Measurements from ENCODE around the gene GUK1. TPM values are rescaled to one million over a fixed set of nuclear protein-coding genes. Genes with fewer than 3 reads are reported as not detected.
"Not testable (repeated sequence)": the region's sequence is repeated elsewhere in the genome, so short reads cannot be mapped to it uniquely, and the experiment has no call there.

Gene GUK1
- total RNA-seq, 1 donor from 2014 or later: 143 TPM

DNA sequence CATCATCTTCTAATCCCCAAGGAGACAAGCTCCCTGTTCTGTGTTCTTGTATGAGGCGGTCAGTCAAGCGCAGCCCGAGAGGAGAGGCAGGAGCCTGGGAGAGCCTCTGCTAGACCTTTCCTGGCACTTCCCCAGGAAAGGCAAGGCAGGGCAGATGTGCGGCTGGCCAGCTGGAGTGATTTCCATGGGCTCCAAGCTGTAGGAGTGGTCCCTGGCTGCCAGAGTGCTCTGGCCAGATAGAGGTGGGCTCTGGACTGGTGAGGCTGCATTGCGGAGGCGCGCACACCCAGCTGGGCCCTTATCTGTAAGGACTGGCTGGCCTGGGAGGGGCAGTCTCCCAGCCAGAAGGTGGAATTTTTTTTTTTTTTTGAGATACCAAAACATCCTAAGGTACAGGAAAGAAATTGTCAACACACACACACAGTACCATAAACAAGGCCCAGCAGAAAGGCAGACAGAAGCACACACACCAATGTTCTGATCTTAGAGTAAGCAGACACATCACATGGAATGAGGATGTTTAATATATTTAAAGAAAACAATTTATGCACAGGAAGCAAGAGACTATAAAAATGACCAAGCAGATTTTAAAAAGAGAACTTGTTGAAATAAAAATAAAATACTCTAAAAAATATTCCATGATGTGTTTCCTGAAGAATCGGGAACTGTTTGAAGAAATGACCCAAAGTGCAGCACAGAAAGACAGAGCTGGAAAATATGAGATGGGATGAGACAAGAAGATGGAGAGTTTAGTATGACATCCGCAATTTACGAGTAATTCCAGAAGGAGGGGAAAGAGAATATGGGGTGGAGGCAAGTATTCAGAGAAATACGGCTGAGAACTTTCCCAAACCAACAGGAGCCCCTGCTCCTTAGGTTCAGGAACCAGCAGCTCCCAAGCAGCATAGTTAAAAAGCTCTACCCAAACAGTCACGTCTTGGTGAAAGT lies 38.9 kb downstream of the GUK1 start:
- ATAC-seq (ENCODE audit: poor library complexity): no peak
- DNase-seq: no peak
- intact Hi-C loops (cut with DNase I): no loop called here

- intact Hi-C loops (cut with DNase I): no loop called here
- DNase-seq: no peak
- no peak for ATAC-seq (ENCODE audit: poor library complexity)
Observed at GRCh38 chr1:228180271-228180958, 40.3 kb downstream of the GUK1 start.

- intact Hi-C loops (cut with DNase I): no loop called here
- ATAC-seq (ENCODE audit: poor library complexity) (no peak), DNase-seq (no peak)
Observed at GRCh38 chr1:228180959-228181644, 41.0 kb downstream of the GUK1 start.

DNA sequence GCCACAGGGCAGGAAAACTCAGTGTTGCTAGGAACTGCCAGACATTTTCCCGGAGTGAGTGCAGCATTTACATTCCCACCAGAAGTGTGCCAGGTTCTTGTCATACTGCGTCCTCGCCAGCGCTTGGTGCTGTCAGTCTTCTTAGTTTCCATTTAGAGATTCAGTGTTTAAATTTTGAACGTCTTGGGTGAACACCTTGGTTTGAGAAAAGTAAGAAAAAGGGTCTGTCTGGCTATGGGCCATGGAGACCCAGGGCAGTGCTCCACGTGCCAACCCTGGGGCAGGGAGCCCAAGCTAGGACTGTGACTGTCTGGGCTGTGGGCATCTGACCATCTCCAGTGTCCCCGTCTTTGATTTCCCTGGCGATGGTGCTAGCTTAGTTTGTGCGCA lies 41.6 kb downstream of the GUK1 start:
- intact Hi-C loops (cut with DNase I): no loop called here
- DNase-seq: no peak
- ATAC-seq (ENCODE audit: poor library complexity): peak; percentile 20

DNA sequence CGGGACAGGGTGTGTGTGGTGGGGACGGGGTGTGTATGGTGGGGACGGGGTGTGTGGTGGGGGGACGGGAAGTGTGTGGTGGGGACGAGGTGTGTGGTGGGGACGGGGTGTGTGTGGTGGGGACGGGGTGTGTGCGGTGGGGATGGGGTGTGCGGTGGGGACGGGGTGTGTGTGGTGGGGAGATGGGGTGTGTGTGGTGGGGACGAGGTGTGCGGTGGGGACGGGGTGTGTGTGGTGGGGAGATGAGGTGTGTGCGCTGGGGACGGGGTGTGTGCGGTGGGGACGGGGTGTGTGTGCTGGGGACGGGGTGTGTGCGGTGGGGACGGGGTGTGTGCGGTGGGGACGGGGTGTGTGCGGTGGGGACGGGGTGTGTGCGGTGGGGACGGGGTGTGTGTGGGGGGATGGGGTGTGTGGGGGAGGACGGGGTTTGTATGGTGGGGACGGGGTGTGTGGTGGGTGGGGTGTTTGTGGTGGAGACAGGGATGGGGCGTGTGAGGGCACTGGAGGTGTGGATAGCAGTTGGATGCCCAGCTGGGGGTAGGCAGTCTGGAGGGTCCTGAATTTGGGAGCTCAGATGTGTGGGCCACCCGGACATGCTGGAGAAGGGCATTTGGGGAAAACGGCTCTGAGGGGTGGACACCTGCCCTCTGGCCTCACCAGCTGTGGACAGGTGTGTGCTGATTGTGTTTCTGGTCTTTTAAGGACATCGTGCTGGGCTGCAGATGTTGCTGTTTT lies 42.4 kb downstream of the GUK1 start:
- intact Hi-C loops (cut with DNase I): no loop called here
- DNase-seq: no peak
- no peak for ATAC-seq (ENCODE audit: poor library complexity)

GRCh38 chr1:228184152-228184551 lies 44.1 kb downstream of the GUK1 start:
- intact Hi-C loops (cut with DNase I): no loop called here
- ATAC-seq (ENCODE audit: poor library complexity): no peak

GRCh38 chr1:228185641-228185965 lies 45.5 kb downstream of the GUK1 start:
- intact Hi-C loops (cut with DNase I): no loop called here
- DNase-seq (no peak), ATAC-seq (ENCODE audit: poor library complexity) (no peak)

More at GRCh38 chr1:228184152-228184551, 44.1 kb downstream of the GUK1 start:
- no peak for DNase-seq

- intact Hi-C loops (cut with DNase I); ATAC-seq (ENCODE audit: poor library complexity): not testable (repeated sequence)
Observed at GRCh38 chr1:228188249-228188648, 48.2 kb downstream of the GUK1 start.

GRCh38 chr1:228190182-228190581 lies 50.1 kb downstream of the GUK1 start:
- intact Hi-C loops (cut with DNase I): no loop called here
- no peak for ATAC-seq (ENCODE audit: poor library complexity)
- DNase-seq: no peak

More at GRCh38 chr1:228188249-228188648, 48.2 kb downstream of the GUK1 start:
- DNase-seq: not testable (repeated sequence)

GRCh38 chr1:228190778-228191177 lies 50.7 kb downstream of the GUK1 start:
- DNase-seq: no peak
- intact Hi-C loops (cut with DNase I): no loop called here
- ATAC-seq (ENCODE audit: poor library complexity): no peak

DNA sequence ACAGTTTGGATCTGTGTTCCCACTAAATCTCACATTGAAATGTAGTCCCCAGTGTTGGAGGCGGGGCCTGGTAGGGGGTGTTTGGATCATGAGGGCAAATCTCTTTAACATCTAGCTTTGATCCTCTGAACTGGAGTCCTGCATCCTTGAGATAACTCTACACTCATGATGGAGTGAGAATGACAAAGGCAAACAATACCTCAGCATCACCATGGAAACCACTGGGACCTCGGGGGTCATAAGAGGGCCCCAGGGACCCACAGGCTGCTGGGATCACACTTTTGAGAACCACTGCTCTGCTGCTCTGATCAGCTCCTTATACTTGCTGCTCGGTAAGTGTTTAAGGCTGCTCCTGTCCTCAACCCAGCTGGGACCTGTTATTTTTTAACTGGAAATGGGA lies 54.4 kb downstream of the GUK1 start:
- ATAC-seq (ENCODE audit: poor library complexity) (no peak), DNase-seq (no peak)
- intact Hi-C loops (cut with DNase I): no loop called here

DNA sequence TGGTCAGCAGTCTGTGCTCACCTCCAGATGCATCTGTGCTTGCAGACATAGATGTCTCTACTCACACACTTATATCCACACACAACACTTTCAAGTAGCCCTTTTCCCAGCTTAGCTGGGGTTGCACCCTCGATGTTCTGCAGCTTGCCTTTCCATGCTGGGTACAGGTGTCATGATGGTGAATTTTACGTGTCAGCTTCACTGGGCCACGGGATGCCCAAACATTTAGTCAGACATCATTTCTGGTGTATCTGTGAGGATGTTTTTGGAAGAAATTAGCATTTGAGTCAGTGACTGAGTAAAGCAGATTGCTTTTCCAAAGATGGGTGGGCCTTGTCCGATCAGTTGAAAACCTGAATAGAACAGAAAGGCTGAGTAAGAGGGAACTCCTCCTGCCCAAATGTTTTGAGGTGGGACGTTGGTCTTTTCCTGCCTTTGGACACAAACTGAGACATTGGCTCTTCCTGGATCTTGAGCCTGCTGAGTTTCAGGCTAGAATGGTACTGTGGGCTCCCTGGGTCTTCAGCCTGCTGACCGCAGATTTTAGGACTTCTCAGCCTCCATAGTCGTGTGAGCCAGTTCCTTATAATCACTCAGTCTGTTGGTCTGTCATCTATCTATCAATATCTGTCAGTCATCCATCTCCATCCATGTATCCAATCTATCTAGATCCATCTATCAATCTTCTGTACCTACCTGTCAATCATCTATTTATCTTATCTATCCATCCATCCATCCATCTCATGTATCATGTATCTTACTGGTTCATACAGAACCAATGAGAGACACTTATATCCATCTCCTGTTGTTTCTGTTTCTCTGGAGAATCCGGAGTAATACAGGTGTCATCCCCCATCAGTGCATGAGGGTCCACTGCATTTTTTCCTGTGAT lies 55.1 kb downstream of the GUK1 start:
- intact Hi-C loops (cut with DNase I): no loop called here
- DNase-seq: no peak
- no peak for ATAC-seq (ENCODE audit: poor library complexity)

DNA sequence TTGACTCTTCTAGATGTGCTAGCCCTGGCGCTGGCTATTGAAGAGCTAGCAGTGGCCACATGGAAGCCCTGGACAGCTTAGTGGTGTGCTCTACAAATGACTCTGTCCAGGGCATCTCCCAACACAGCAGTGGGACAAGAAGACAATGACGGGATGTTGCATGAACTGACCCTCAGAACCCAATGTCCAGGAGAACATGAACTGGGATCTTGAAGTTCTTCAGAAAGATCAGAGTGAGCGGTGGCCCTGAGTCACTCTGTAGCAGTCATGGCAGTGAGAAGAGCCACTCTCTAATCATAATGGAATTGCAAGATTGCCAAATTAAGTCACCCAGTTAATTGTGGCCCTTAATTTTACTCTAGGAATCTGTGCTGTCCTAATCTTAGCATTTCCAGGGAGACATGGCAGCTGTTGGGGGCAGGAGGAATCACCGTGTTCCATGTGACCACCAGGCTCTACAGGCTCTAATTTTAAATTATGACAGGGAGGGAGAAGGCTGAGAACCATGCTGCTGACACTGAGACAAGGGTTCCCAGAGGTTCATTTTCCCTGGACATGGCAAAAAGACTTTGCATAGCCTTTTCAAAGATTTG lies 57.6 kb downstream of the GUK1 start:
- peak; percentile 91 for ATAC-seq (ENCODE audit: poor library complexity)
- intact Hi-C loops (cut with DNase I): no loop called here
- no peak for DNase-seq

Small RNA genes lying within 50 kb of the gene (microRNA-seq; reads per million reads assigned to microRNA genes)
- not detected for gene MIR3620

Other genes with a start within 250 kb of the GUK1 start
- gene WNT9A, start 192.3 kb upstream of the GUK1 start, total RNA-seq: 0.59 TPM
- not detected for gene WNT3A, start 133.3 kb upstream of the GUK1 start, total RNA-seq
- gene ARF1, start 57.6 kb upstream of the GUK1 start, total RNA-seq: 251 TPM
- 7.3 TPM for gene C1orf35, start 37.0 kb upstream of the GUK1 start, total RNA-seq
- 65.6 TPM for gene MRPL55, start 31.0 kb upstream of the GUK1 start, total RNA-seq
- gene GJC2, start 9.7 kb downstream of the GUK1 start, total RNA-seq: 1.6 TPM
- 14.8 TPM for gene IBA57, start 25.5 kb downstream of the GUK1 start, total RNA-seq
- gene OBSCN, start 67.8 kb downstream of the GUK1 start, total RNA-seq: 316 TPM

Measured in Right ventricle myocardium superior (tissue), 1 donor.